ENCODE results near the gene SEC16B.

SEC16B gene

DNA sequence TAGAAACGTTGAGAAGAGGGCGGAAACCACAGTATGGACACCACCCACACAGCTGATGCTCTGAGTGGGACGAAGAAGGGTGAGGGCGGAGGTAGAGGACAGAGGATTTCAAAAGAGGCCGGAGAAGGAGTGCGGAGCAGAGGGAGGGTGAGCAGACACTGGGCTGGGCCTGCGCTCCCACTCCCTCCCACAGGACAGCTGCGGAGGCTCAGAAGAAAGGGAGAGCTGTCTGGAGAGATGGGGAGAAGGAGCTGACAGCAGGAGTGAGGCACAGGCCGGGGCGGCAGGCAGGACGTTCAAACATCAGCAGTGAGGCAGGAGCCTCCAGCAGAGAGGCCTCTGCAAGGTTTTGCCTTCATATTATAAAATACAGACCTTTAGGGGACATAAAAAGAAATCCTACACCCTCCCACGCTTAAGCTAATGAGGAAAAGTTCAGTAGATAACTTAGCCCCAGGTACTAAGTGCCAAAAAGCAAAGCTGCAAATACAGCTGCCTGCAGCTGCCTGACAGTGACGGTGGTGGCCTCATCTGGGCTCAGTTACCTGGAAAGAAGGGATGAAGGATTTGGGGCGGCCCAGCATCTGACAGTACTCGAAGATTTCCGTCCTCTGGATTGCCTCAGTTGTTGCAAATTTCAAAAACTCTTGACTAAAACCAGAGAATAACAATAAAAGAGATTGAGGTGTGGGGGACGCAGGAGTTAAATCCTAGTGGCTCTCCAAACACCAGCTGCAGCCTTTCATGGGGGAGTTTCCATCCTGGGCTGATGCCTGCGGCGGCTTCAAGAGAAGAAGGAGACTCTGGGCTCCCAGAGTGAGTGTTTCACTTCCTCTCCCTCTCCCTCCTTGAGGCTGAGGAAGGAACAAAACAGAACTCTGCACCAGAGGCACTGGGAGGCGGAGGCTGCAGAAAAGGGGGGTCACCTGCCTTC lies 25.6 kb downstream of the SEC16B start:
- H3K4me1 Mint-ChIP-seq = no peaks in the 10 kb centered on the region
- peaks cover 5 to 20% of the 10 kb centered on the region in 2 donors for H3K27me3 Mint-ChIP-seq
- H3K4me3 Mint-ChIP-seq = no peak overlapping the region
- DNase-seq = no peak
- no peaks in the 10 kb centered on the region for H3K9me3 Mint-ChIP-seq
- no peak for ATAC-seq (replicated peaks)
- H3K27ac Mint-ChIP-seq = no peak overlapping the region
- H3K36me3 Mint-ChIP-seq = no peaks in the 10 kb centered on the region

GRCh38 chr1:177941976-177942375 lies 27.9 kb downstream of the SEC16B start:
- DNase-seq (no peak), ATAC-seq (replicated peaks) (no peak)
- Mint-ChIP-seq H3K9me3 (no peaks in the 10 kb centered on the region), H3K36me3 (no peaks in the 10 kb centered on the region), H3K4me1 (no peaks in the 10 kb centered on the region), H3K27ac (no peak overlapping the region), H3K4me3 (no peak overlapping the region), H3K27me3 (peaks cover 5 to 12% of the 10 kb centered on the region in 2 donors)

DNA sequence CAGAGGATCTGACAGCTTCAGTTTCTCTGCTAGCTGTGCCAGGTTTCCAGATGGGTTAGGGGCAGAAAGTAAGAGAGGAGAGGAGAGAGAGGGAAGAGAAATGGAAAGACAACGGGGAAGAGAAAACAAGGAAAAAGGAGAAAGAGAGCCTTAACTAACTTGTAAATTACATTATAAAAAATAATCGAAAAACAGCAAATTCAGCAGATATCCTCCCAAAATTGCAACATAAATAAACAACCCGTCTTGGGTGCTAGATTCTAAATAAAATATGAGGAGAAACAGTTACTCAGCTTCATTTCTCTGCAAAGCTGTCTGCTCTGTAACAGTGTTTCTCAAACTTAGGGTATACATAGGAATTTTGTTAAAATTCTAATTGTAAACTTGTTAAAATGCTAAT lies 29.2 kb downstream of the SEC16B start:
- no peak overlapping the region for H3K4me3 Mint-ChIP-seq
- no peaks in the 10 kb centered on the region for H3K4me1 Mint-ChIP-seq
- DNase-seq = no peak
- no peaks in the 10 kb centered on the region for H3K36me3 Mint-ChIP-seq
- H3K27me3 Mint-ChIP-seq = peaks cover 5 to 12% of the 10 kb centered on the region in 2 donors
- H3K9me3 Mint-ChIP-seq = no peaks in the 10 kb centered on the region
- ATAC-seq (replicated peaks) = no peak
- no peak overlapping the region for H3K27ac Mint-ChIP-seq

DNA sequence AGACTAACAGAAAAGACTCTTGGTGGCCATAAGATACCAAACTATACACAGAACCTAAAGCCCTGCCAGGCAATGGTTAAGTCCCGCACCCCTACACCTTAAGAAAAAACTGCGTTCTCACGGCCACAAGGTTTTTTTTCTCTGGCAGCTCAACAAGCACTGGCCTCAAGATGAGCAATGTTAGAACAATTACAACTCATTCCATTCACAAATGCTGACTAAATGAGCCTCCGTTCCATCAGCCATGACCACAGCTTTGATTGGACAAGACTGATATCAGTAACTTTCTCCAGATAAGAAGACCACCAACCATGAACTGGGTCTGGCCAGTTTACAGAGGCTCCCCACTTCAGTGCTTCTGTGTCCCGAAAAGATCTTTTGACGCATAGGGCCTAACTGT lies 31.9 kb downstream of the SEC16B start:
- H3K4me3 Mint-ChIP-seq = no peak overlapping the region
- H3K27ac Mint-ChIP-seq = no peak overlapping the region
- no peak for DNase-seq
- ATAC-seq (replicated peaks) = no peak
- H3K9me3 Mint-ChIP-seq = no peaks in the 10 kb centered on the region
- H3K36me3 Mint-ChIP-seq = no peaks in the 10 kb centered on the region
- H3K27me3 Mint-ChIP-seq = peaks cover 3 to 6% of the 10 kb centered on the region in 2 donors
- no peaks in the 10 kb centered on the region for H3K4me1 Mint-ChIP-seq

GRCh38 chr1:177937174-177937770 lies 32.6 kb downstream of the SEC16B start:
- H3K4me1 Mint-ChIP-seq = no peaks in the 10 kb centered on the region
- no peaks in the 10 kb centered on the region for H3K36me3 Mint-ChIP-seq
- H3K27ac Mint-ChIP-seq = no peak overlapping the region
- H3K4me3 Mint-ChIP-seq = no peak overlapping the region
- DNase-seq (no peak), ATAC-seq (replicated peaks) (no peak)
- no peaks in the 10 kb centered on the region for H3K9me3 Mint-ChIP-seq
- peaks cover 3 to 6% of the 10 kb centered on the region in 2 donors for H3K27me3 Mint-ChIP-seq

GRCh38 chr1:177935638-177936415 lies 34.0 kb downstream of the SEC16B start:
- peaks cover 0 to 3% of the 10 kb centered on the region in 2 donors for H3K27me3 Mint-ChIP-seq
- no peaks in the 10 kb centered on the region for H3K36me3 Mint-ChIP-seq
- DNase-seq = no peak
- no peak overlapping the region for H3K4me3 Mint-ChIP-seq
- no peak overlapping the region for H3K27ac Mint-ChIP-seq
- H3K9me3 Mint-ChIP-seq = no peaks in the 10 kb centered on the region
- no peak for ATAC-seq (replicated peaks)
- no peaks in the 10 kb centered on the region for H3K4me1 Mint-ChIP-seq

GRCh38 chr1:177934927-177935326 lies 34.9 kb downstream of the SEC16B start:
- H3K27ac Mint-ChIP-seq = no peak overlapping the region
- H3K27me3 Mint-ChIP-seq = peaks cover 0 to 3% of the 10 kb centered on the region in 2 donors
- DNase-seq (no peak), ATAC-seq (replicated peaks) (no peak)
- no peaks in the 10 kb centered on the region for H3K9me3 Mint-ChIP-seq
- no peaks in the 10 kb centered on the region for H3K4me1 Mint-ChIP-seq
- no peaks in the 10 kb centered on the region for H3K36me3 Mint-ChIP-seq
- no peak overlapping the region for H3K4me3 Mint-ChIP-seq

- no peaks in the 10 kb centered on the region for H3K4me1 Mint-ChIP-seq
- no peak for DNase-seq
- ATAC-seq (replicated peaks) = no peak
- H3K27me3 Mint-ChIP-seq = peaks cover 0 to 3% of the 10 kb centered on the region in 2 donors
- H3K9me3 Mint-ChIP-seq = no peaks in the 10 kb centered on the region
- H3K27ac Mint-ChIP-seq = no peak overlapping the region
- no peaks in the 10 kb centered on the region for H3K36me3 Mint-ChIP-seq
- H3K4me3 Mint-ChIP-seq = no peak overlapping the region
Measured at GRCh38 chr1:177934461-177934860, 35.4 kb downstream of the SEC16B start.

DNA sequence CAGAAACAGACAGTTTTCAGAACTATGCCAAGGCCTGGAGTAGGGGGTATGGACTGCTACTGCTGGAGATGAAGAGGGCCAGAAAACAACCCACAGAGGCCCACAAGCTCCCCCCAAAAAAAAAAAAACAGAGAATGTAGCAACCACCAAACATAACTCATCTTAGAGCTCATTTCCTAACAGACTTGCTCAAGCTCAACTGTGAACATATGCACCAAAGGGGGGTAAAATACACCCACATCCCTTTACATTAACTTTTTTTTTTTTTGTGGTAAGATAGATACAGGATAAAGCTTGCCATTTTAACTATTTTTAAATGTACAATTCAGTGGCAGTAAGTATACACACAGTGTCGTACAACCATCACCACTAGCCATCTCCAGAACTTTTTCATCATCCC lies 36.0 kb downstream of the SEC16B start:
- DNase-seq (no peak), ATAC-seq (replicated peaks) (no peak)
- no peaks in the 10 kb centered on the region for H3K9me3 Mint-ChIP-seq
- no peaks in the 10 kb centered on the region for H3K36me3 Mint-ChIP-seq
- H3K4me3 Mint-ChIP-seq = no peak overlapping the region
- H3K27me3 Mint-ChIP-seq = peaks cover 0 to 3% of the 10 kb centered on the region in 2 donors
- H3K4me1 Mint-ChIP-seq = peaks cover 0 to 4% of the 10 kb centered on the region in 2 donors
- no peak overlapping the region for H3K27ac Mint-ChIP-seq

DNA sequence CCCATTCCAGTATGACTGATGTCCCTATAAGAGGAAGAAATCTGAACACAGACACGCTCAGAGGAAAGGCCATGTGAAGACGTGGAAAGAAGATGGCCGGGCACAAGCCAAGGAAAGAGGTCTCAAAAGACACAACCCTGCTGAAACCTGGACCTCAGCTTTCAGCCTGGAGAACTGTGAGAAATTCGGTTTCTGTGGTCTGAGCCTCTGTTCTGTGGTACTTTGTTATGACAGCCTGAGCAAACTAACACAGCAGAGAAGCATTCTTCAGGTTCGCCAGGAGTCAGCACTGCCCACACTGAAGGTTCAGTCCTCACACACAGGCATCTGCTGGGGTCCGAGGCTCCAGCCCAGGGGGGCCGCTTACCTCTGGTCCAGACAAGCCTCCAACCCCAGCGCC lies 37.7 kb downstream of the SEC16B start:
- Mint-ChIP-seq H3K4me1 (peaks cover 0 to 5% of the 10 kb centered on the region in 2 donors), H3K4me3 (no peak overlapping the region), H3K27ac (no peak overlapping the region), H3K9me3 (no peaks in the 10 kb centered on the region), H3K36me3 (no peaks in the 10 kb centered on the region), H3K27me3 (peaks cover 0 to 3% of the 10 kb centered on the region in 2 donors)
- ATAC-seq (replicated peaks) = no peak
- no peak for DNase-seq

DNA sequence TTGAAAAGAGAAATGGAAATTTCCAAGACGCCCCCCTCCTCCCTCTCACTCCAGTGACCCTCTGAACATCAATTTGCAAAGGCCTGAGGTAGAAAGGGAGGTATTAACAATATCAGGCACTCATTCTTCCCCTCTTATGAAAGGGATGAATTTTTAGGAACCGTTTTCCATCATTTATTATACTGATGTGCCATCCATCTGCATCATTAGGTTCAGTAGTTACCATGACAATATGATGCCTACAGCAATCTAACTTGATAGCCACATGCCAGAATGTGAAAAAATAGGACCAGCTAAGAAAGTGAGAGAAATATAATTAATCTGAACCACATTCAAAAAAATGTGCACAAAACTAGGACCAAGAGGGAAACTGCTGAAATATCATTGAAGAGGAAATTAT lies 40.9 kb downstream of the SEC16B start:
- Mint-ChIP-seq H3K9me3 (no peaks in the 10 kb centered on the region), H3K27ac (no peak overlapping the region), H3K4me3 (no peak overlapping the region), H3K36me3 (no peaks in the 10 kb centered on the region), H3K4me1 (peaks cover 0 to 5% of the 10 kb centered on the region in 2 donors), H3K27me3 (peaks cover 0 to 3% of the 10 kb centered on the region in 2 donors)
- DNase-seq (no peak), ATAC-seq (replicated peaks) (no peak)

DNA sequence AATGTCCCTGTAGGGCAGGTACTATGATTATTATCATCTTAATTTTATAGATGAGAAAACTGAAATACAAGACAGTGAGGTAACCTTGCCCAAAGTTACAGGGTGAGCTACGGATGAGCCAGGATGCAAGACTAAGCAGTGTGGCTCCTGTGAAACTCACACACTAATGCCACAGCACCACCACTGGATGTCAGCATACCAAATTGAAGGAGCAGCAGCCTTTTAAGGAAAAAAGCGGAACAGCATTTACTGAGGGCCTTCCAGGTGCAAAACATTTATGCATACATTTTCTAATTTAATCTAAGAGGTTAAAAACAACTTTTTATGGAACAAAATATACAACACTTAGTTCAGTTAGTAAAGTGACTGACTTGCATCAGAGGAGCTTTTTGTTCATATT lies 41.7 kb downstream of the SEC16B start:
- Mint-ChIP-seq H3K27me3 (no peaks in the 10 kb centered on the region), H3K9me3 (no peaks in the 10 kb centered on the region), H3K27ac (no peak overlapping the region), H3K36me3 (no peaks in the 10 kb centered on the region), H3K4me1 (peaks cover 0 to 5% of the 10 kb centered on the region in 2 donors), H3K4me3 (no peak overlapping the region)
- no peak for ATAC-seq (replicated peaks)
- DNase-seq = no peak

- DNase-seq (no peak), ATAC-seq (replicated peaks) (no peak)
- no peaks in the 10 kb centered on the region for H3K27me3 Mint-ChIP-seq
- peaks cover 0 to 5% of the 10 kb centered on the region in 2 donors for H3K4me1 Mint-ChIP-seq
- H3K36me3 Mint-ChIP-seq = no peaks in the 10 kb centered on the region
- no peak overlapping the region for H3K27ac Mint-ChIP-seq
- H3K9me3 Mint-ChIP-seq = no peaks in the 10 kb centered on the region
- no peak overlapping the region for H3K4me3 Mint-ChIP-seq
Measured at GRCh38 chr1:177927021-177927596, 42.7 kb downstream of the SEC16B start.

DNA sequence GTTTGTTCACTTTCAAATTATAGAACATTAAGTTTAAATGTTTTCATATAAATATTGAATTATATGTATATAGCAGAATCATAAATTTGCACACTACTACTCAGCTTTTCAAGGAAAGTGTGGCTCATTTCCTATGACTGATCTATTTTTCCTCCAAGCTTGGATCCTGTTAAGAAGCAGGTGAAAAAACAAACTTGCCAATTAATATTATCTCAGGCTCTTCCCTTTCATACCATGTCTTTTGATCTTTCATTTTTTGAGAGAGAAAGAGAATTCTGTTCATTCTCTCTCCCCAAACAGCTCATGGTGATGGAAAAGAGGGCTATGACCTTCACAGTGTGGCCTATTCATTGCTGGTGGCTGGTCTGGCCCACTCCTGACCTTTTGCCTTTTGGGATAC lies 43.7 kb downstream of the SEC16B start:
- no peaks in the 10 kb centered on the region for H3K27me3 Mint-ChIP-seq
- H3K27ac Mint-ChIP-seq = no peak overlapping the region
- no peak for ATAC-seq (replicated peaks)
- no peak overlapping the region for H3K4me3 Mint-ChIP-seq
- no peaks in the 10 kb centered on the region for H3K9me3 Mint-ChIP-seq
- H3K36me3 Mint-ChIP-seq = no peaks in the 10 kb centered on the region
- DNase-seq = no peak
- peaks cover 0 to 5% of the 10 kb centered on the region in 2 donors for H3K4me1 Mint-ChIP-seq

Data from stimulated activated naive B cell treated with anti-CD40 and anti-IgM and Interleukin-4, amounts not matched to agents 10 μg/mL and 1 μg/mL and 100 μg/mL, for 72 hours (primary cell).